GM12878 (cell line): ENCODE measurements around the gene CBX2. TPM values are rescaled to one million over a fixed set of nuclear protein-coding genes. Genes with fewer than 3 reads are reported as not detected.
A peak's percentile ranks its signal among the peaks of the same experiment; 100 is the strongest.

Experiments
- BACH1 ChIP-seq: fragments of 450-650 bp; IDR thresholded peaks from 2 replicates; pipeline ENCODE4 v1.6.1; 2017; ENCODE audit warnings: mild to moderate bottlenecking, borderline replicate concordance
- BCL11A ChIP-seq: IDR thresholded peaks from 2 replicates; pipeline ENCODE4 v1.6.1; 2011; ENCODE audit warnings: low read depth, low read length
- CHD1 ChIP-seq: IDR thresholded peaks from 2 replicates; pipeline ENCODE4 v1.6.1; 2012; ENCODE audit warnings: low read depth, low read length, improper control_type of control experiment
- CREB1 ChIP-seq: IDR thresholded peaks from 2 replicates; pipeline ENCODE4 v1.6.1; 2012; ENCODE audit warnings: low read depth, mild to moderate bottlenecking, inconsistent platforms
- EP300 ChIP-seq, 2 experiments: fragments of 150-350 bp in 1 of 2; IDR thresholded peaks; 2 replicates each; pipeline ENCODE4 v1.6.1; 2011 to 2012; ENCODE audit warnings: low read depth in 2 of 2, low read length in 2 of 2, borderline replicate concordance in 1 of 2, improper control_type of control experiment in 1 of 2, inconsistent platforms in 1 of 2; ENCODE audit not compliant: control insufficient read depth in 1 of 2
- GATAD2B ChIP-seq: fragments of 450-650 bp; conservative IDR thresholded peaks from 2 replicates; pipeline ENCODE4 v1.6.1; 2017; ENCODE audit warnings: low read depth, mild to moderate bottlenecking, moderate library complexity
- IRF4 ChIP-seq: IDR thresholded peaks from 2 replicates; pipeline ENCODE4 v1.6.1; 2011; ENCODE audit warnings: low read depth, low read length
- MEF2A ChIP-seq: IDR thresholded peaks from 2 replicates; pipeline ENCODE4 v1.6.1; 2011; ENCODE audit warnings: low read depth, mild to moderate bottlenecking, low read length, moderate library complexity; ENCODE audit not compliant: insufficient read depth
- MEF2B ChIP-seq: fragments of 450-650 bp; IDR thresholded peaks from 2 replicates; pipeline ENCODE4 v1.6.1; 2018; ENCODE audit warnings: mild to moderate bottlenecking, moderate library complexity; ENCODE audit not compliant: partially characterized antibody, poor library complexity, severe bottlenecking
- NR2F1 ChIP-seq: fragments of 450-650 bp; conservative IDR thresholded peaks from 2 replicates; pipeline ENCODE4 v1.6.1; 2017; ENCODE audit warnings: mild to moderate bottlenecking
- PAX8 ChIP-seq: fragments of 450-650 bp; IDR thresholded peaks from 2 replicates; pipeline ENCODE4 v1.6.1; 2017; ENCODE audit warnings: mild to moderate bottlenecking, moderate library complexity
- RAD51 ChIP-seq: fragments of 450-650 bp; IDR thresholded peaks from 2 replicates; pipeline ENCODE4 v1.6.1; 2016; ENCODE audit warnings: moderate library complexity, mild to moderate bottlenecking, inconsistent platforms
- SPI1 ChIP-seq: IDR thresholded peaks from 2 replicates; pipeline ENCODE4 v1.6.1; 2011; ENCODE audit warnings: low read depth, mild to moderate bottlenecking, low read length, moderate library complexity, borderline replicate concordance; ENCODE audit not compliant: insufficient read depth
- YY1 ChIP-seq: IDR thresholded peaks from 2 replicates; pipeline ENCODE4 v1.6.1; 2011; ENCODE audit warnings: low read depth, mild to moderate bottlenecking, low read length
- polyA plus RNA-seq, 11 experiments: library from polyadenylated mRNA; depleted of rRNA in 4 of 11; unstranded in 6 of 11; stranded (reverse) in 5 of 11; fragments of >200 nt; fragmentation: Nextera tagmentation in 4 of 11; fragmentation: Illumina TruSeq in 1 of 11; extraction: Ambion mirVana in 4 of 11; extraction: Trizol in 1 of 11; gene quantifications; 1 replicate in 1 of 11; 2 replicates in 10 of 11; pipeline versions ENCODE4 v1.2.1 to v1.2.3, GENCODE V29; 2011 to 2016; ENCODE audit warnings: inconsistent platforms in 2 of 11, missing spikeins in 2 of 11, low read depth in 1 of 11
- total RNA-seq, 4 experiments: library from RNA; depleted of rRNA in 3 of 4; stranded (reverse); fragments of >200 nt in 3 of 4; fragmentation: Illumina TruSeq in 1 of 4; extraction: Trizol in 1 of 4; gene quantifications; 2 replicates each; pipeline versions ENCODE4 v1.2.1 to v1.2.3, GENCODE V29; 2013 to 2021
- TF ChIP-seq, protein P1 (sequence below): IDR thresholded peaks from 2 replicates; pipeline ENCODE4 v1.6.1; 2012; ENCODE audit warnings: mild to moderate bottlenecking, low read depth, low read length
- TF ChIP-seq, protein P2 (sequence below): fragments of 450-650 bp; IDR thresholded peaks from 2 replicates; pipeline ENCODE4 v1.6.1; 2016; ENCODE audit warnings: mild to moderate bottlenecking, moderate library complexity, borderline replicate concordance
- TF ChIP-seq, protein P3 (sequence below): IDR thresholded peaks from 2 replicates; pipeline ENCODE4 v1.6.1; 2011; ENCODE audit warnings: borderline replicate concordance, low read depth, mild to moderate bottlenecking, moderate library complexity, low read length; ENCODE audit not compliant: insufficient read depth, poor library complexity, severe bottlenecking

The CBX2 gene
- total and polyA plus RNA-seq, 10 of the 15 experiments (the other 5 are each of a cell fraction or from before 2014, with no cell fraction given) = 0.35 to 7.5 (median 4.2) TPM

DNA sequence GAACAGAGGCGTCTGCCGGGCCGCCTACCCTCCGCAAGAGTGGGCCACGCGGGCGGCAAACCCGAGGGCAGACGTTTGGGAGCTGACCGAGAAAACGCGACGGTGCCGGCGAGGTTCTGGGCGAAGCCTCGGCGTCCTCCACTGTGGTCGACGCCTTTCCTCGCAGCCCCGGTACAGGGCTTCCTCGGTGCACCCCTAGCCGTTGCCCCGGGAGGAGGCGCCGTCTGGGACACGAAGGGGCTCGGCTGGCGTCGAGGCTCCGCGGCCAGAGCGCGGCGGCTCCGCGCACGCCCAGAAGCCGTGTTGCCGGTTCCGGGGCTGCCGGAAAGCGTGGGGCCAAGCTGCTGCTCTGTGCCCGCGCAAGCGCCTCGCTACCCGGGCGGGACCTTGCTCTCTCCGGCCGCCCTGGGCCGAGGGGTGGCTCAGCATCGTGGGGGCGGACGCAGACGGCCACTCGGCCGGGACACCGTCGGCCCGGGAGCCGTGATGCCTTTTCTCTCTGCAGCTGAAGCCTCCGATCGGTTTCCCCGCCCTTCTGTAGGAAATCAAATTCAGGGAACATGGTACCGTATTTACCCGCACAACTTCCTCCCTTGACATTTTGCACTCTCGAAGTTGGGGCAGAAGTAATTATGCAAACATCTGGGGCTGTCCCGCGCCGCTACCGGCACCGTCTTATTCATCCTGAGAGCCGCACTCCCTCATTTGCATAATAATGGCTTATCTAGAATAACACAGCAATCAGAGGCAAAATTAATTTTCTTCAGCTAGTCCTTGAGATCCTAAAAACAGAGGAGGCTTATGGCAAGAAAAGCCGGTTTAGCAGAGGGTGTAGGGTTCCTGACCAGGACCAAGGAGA is 26.3 kb downstream of the CBX2 start (continued):
- no peak for TF ChIP-seq PAX8
- no peak for TF ChIP-seq RAD51
- peak; percentile 57; the same call in 1 of the 2 replicates for TF ChIP-seq GATAD2B
- TF ChIP-seq CHD1 = no peak
- TF ChIP-seq, protein P1, sequence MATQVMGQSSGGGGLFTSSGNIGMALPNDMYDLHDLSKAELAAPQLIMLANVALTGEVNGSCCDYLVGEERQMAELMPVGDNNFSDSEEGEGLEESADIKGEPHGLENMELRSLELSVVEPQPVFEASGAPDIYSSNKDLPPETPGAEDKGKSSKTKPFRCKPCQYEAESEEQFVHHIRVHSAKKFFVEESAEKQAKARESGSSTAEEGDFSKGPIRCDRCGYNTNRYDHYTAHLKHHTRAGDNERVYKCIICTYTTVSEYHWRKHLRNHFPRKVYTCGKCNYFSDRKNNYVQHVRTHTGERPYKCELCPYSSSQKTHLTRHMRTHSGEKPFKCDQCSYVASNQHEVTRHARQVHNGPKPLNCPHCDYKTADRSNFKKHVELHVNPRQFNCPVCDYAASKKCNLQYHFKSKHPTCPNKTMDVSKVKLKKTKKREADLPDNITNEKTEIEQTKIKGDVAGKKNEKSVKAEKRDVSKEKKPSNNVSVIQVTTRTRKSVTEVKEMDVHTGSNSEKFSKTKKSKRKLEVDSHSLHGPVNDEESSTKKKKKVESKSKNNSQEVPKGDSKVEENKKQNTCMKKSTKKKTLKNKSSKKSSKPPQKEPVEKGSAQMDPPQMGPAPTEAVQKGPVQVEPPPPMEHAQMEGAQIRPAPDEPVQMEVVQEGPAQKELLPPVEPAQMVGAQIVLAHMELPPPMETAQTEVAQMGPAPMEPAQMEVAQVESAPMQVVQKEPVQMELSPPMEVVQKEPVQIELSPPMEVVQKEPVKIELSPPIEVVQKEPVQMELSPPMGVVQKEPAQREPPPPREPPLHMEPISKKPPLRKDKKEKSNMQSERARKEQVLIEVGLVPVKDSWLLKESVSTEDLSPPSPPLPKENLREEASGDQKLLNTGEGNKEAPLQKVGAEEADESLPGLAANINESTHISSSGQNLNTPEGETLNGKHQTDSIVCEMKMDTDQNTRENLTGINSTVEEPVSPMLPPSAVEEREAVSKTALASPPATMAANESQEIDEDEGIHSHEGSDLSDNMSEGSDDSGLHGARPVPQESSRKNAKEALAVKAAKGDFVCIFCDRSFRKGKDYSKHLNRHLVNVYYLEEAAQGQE = no peak
- TF ChIP-seq BACH1 = peak; percentile 27; the same call in 1 of the 2 replicates
- TF ChIP-seq, protein P2, sequence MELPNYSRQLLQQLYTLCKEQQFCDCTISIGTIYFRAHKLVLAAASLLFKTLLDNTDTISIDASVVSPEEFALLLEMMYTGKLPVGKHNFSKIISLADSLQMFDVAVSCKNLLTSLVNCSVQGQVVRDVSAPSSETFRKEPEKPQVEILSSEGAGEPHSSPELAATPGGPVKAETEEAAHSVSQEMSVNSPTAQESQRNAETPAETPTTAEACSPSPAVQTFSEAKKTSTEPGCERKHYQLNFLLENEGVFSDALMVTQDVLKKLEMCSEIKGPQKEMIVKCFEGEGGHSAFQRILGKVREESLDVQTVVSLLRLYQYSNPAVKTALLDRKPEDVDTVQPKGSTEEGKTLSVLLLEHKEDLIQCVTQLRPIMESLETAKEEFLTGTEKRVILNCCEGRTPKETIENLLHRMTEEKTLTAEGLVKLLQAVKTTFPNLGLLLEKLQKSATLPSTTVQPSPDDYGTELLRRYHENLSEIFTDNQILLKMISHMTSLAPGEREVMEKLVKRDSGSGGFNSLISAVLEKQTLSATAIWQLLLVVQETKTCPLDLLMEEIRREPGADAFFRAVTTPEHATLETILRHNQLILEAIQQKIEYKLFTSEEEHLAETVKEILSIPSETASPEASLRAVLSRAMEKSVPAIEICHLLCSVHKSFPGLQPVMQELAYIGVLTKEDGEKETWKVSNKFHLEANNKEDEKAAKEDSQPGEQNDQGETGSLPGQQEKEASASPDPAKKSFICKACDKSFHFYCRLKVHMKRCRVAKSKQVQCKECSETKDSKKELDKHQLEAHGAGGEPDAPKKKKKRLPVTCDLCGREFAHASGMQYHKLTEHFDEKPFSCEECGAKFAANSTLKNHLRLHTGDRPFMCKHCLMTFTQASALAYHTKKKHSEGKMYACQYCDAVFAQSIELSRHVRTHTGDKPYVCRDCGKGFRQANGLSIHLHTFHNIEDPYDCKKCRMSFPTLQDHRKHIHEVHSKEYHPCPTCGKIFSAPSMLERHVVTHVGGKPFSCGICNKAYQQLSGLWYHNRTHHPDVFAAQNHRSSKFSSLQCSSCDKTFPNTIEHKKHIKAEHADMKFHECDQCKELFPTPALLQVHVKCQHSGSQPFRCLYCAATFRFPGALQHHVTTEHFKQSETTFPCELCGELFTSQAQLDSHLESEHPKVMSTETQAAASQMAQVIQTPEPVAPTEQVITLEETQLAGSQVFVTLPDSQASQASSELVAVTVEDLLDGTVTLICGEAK = peak; percentile 61; the same call in 1 of the 2 replicates
- TF ChIP-seq EP300 (IDR thresholded peaks at IDR 0.05; ENCODE audit: borderline replicate concordance in 1 of 2, control insufficient read depth in 1 of 2, low read depth in 2 of 2, low read length in 2 of 2) = peak in 1 of 2 experiments; percentile 38; a peak in 1 of 4 replicates
- TF ChIP-seq SPI1 = peak; percentile 68
- peak; percentile 16 for TF ChIP-seq MEF2B
- peak; percentile 84 for TF ChIP-seq NR2F1
- TF ChIP-seq, protein P3, sequence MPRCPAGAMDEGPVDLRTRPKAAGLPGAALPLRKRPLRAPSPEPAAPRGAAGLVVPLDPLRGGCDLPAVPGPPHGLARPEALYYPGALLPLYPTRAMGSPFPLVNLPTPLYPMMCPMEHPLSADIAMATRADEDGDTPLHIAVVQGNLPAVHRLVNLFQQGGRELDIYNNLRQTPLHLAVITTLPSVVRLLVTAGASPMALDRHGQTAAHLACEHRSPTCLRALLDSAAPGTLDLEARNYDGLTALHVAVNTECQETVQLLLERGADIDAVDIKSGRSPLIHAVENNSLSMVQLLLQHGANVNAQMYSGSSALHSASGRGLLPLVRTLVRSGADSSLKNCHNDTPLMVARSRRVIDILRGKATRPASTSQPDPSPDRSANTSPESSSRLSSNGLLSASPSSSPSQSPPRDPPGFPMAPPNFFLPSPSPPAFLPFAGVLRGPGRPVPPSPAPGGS = peak; percentile 62
- TF ChIP-seq YY1 = peak; percentile 67
- TF ChIP-seq MEF2A = 0 out of 2 replicates have a peak, but pooled peaks have one; percentile 41
- peak; percentile 59; the same call in 1 of the 2 replicates for TF ChIP-seq BCL11A
- 0 out of 2 replicates have a peak, but pooled peaks have one; percentile 38 for TF ChIP-seq CREB1
- peak; percentile 82 for TF ChIP-seq IRF4
- TF ChIP-seq, all 136 proteins: peak for 41
